Stimulated activated CD4-positive, alpha-beta T cell treated with anti-CD3 and anti-CD28 coated beads, Interleukin-15, amount 100 ng/mL, for 24 hours (primary cell): ENCODE data around the gene POU4F2.
"Not testable (repeated sequence)": the region's sequence is repeated elsewhere in the genome, so short reads cannot be mapped to it uniquely, and the experiment has no call there.

ENCODE experiments used
- DNase-seq: peaks from one replicate; pipeline ENCODE4 v3.0.0-alpha.2; 2020

Gene POU4F2

GRCh38 chr4:146661367-146661766, 22.7 kb downstream of the POU4F2 start:
- DNase-seq: no peak

GRCh38 chr4:146663968-146664311, 25.2 kb downstream of the POU4F2 start:
- DNase-seq: not testable (repeated sequence)

- no peak for DNase-seq
Measured at GRCh38 chr4:146674829-146675570, 36.3 kb downstream of the POU4F2 start.
